ENCODE data around the gene BABAM2.
A peak's percentile ranks its signal among the peaks of the same experiment; 100 is the strongest.

The BABAM2 gene

DNA sequence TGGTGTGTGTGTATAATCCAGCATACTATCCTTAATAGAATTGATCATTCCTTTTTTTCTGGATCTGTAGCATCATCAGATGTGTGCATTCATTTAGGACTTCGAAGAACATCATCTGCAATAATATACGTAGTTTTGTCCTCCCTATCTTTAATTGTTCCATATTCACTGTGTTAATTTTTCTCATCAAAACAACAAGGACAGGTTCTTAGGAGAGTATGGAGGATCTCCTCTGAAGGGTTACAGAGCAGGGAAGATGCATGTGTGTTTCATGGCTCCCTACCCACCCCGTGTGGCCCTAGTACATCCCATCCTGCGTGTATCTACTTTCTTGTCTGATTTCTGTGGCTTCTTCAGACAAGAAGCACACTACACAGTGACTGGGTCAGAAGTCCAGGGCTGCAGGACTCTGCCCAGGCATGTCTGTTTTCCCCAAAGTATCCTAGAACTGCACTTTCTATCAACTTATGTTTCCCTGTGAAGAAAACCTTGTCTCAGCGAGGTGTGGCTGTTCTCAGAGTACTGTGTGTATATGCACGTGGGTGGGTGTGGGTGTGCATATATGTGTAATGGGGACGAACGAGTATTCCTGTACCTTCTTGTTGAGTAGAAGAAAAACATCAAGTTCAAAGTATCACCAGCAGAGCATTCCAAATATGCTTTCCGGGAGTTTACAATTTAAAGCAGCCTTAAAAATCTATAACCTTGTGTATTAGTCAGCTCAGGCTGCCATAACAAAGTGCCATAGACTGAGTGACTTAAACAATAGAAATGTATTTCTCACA lies 281.8 kb downstream of the BABAM2 start:
- DNase-seq: no peak

- DNase-seq: no peak
Observed at GRCh38 chr2:28173377-28173776, 282.8 kb downstream of the BABAM2 start.

DNA sequence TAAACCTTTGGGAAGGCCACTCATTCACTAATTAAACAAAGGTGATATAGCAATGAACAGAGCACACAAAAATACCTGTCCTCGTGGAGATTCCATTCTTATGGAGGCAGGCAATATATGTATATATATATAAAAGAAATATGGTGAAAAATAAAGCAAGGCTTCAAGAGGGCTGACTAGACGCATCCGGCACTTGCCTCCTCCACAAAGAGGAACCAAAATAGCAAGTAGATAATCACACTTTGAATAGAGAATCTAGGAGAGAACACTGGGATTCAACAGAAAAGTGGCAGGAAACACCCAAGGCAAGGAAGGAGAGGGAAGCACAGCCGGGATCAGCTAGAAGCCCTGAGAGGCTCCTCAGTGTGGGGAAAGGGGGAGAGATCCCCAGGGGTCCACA lies 283.7 kb downstream of the BABAM2 start:
- DNase-seq: no peak

GRCh38 chr2:28175028-28175427 lies 284.5 kb downstream of the BABAM2 start:
- no peak for DNase-seq

DNA sequence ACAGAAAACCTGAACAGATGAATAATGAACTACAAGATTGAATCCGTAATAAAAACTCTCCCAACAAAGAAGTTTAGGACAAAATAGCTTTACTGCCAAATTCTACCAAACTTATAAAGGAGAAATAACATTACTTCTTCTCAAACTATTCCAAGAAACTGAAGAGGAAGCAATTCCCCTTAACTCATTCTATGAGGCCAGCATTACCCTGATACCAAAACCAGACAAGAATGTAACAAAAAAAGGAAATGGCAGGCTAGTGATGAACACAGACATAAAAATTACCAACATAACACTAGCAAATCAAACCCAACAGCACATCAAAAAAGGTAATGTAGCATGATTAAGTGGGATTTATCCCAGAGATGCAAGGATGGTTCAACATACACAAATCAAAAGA lies 288.4 kb downstream of the BABAM2 start:
- no peak for DNase-seq

GRCh38 chr2:28181801-28182200 lies 291.3 kb downstream of the BABAM2 start:
- DNase-seq: no peak

GRCh38 chr2:28182348-28182747 lies 291.8 kb downstream of the BABAM2 start:
- no peak for DNase-seq

- DNase-seq: no peak
Observed at GRCh38 chr2:28185153-28185552, 294.6 kb downstream of the BABAM2 start.

DNA sequence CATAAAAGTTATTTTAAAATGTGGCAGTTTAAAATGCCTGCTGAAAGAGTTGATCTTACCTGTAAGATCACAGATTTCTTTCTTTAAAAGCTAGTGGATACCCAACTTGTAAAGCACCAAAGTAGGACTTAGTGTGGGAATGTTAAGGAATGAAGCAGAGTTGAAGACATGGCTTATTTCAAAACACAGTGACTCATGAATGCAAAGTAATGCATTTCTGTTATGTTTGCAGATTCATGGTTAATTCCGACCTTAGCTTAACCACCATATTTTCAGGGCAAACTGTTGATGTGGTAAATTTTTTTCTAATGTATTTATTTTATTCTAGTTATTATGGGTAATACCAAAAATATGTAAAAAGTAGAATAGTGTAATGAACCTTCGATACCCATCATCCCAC lies 295.4 kb downstream of the BABAM2 start:
- DNase-seq: no peak

DNA sequence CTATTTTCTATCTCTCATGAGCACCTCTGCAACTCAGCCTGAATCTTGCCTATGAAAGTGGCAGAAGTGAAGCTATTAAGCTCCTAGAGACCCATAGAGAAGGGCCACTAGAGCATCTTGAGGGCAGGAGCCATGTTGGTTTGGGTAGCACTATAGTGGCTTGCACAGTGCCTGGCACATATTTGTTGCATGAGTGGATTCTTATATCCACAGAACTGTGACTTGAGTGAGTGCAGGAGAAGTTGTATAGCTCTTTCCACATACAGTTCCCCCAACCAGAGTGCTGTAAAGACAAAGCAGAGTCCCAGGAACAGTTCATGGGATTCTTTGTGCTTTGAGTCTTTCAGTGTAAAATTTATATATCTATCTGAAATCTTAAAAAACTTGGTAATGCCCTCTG lies 296.7 kb downstream of the BABAM2 start:
- DNase-seq: no peak

GRCh38 chr2:28188436-28188835 lies 297.9 kb downstream of the BABAM2 start:
- no peak for DNase-seq

DNA sequence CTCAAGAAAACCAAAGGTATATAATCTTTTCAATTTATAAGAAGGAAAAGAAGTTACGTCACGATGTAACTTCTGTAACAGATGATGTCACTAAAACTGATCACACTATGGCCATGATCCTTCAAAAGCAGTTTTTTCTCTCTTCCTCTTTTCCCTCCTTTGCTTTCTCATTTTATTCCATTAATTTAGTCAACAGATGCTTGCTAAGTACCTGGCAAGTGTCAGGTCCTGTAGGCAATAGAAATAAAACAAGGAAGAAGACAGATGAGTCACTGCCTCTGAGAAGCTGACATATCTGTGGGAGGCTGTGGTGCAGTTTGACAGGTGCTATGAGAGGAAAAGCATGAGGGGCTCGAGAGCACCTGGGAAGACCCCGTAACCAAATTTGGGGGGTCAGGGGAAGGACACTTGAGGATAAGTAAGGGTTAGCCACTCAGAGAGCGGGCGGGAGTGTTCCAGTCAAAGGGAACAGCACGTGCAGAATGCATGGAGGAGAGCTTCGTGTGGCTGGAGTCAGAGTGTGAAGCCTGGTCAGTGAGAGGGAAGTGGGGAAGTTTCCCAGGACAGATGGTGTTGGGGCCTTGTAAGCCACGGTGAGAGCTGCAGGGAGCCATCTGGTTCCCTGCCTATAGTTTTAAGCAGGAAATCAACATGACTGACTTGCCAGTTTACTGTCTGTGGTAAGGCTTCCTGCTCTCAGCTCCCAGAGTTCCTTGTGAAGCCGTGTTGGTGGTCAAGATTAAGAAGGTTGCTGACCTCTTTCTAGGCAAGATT lies 303.3 kb downstream of the BABAM2 start:
- peak; percentile 13 for DNase-seq

DNA sequence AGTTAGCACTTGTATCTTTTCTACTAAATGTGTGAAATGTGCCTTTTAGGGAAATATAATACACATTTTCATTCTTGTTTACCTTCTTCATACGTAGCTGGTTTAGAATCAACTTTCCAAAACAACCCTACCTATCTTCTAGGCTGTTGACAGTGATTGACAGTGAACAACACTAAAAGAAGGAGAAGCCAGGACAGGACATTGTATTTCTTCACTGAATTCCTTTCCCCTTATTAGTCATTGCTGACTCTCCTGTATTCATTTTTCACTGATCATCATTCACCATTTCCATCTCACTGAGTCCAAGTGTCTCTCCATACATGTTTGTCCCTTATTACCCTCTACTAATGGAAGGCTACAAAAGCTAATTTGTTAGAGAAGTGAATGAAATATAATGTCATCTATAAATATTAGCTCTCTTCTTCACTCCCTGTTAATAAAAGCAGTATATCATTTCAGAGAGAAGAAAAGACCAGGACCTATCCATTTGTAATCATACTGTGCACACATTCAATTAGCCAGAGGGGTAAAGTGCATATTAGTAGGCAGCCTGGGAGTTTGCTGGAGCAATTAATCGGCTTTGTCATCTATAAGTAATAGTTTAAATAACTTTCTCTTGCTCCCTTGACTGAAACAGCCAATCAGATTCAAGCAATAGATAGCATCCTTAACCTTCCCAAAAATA lies 309.6 kb downstream of the BABAM2 start:
- no peak for DNase-seq

DNA sequence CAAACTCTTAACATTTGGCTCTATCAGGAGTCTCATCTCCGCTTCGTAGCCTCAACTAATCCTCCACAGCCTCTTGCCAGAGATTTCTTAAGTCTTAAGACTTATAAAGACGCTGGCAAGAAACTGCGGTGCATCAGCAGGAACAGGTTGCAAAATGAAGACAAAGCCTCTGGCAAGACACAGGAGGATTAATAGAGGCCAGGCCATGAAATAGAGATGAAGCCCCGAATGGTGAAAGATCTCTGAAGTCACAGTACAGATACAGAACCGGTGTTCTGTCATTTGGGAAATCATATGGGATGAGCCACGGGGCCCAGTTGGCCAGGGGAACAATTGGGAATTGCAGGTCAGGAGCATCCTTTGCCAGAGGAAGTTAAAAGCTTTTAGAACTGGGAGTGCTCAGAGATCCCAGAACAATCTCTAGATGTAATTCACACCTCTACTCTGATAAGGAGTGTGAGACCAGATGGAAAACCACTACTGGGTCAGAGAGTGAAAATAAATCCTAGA lies 311.2 kb downstream of the BABAM2 start:
- DNase-seq: no peak

- no peak for DNase-seq
Observed at GRCh38 chr2:28202719-28203118, 312.2 kb downstream of the BABAM2 start.

DNA sequence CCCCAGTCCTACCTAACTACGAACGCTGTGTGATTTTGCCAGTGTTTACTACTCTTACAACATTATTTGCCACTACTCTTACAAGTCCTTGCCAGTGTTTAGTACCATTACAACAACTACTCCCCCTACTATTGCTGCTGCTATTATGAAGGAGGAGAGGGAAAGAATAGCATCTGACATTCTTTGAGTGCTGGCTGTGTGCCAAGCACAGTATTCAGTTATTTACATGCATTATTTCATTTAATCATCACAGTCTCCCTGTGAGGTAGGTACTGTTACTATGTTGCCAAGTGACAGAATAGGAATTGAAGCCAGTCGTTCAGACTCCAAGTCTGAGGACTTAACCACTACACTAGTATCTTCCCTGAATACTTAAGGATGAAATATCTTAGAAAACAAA lies 316.2 kb downstream of the BABAM2 start:
- DNase-seq: no peak

DNA sequence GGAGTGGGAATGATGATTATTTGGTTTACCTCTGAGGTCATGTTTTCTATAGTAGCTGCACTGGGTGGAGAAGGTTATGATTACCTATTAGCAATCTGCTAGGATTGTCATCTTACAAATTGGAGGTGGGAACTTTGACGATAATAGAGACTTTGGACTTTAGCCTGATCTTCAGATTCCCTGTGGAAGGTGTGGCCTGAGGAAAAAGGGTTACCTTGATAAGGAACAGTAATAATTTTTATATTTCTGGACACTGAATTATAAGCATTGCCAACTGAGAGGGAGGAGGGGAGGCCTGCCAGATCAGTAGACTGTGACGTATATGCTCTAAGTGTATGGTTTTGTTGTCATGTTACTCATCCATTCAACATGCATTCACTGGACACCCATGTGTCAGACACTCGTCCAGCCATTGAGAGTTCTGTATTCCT lies 318.7 kb downstream of the BABAM2 start:
- peak; percentile 1 for DNase-seq

DNA sequence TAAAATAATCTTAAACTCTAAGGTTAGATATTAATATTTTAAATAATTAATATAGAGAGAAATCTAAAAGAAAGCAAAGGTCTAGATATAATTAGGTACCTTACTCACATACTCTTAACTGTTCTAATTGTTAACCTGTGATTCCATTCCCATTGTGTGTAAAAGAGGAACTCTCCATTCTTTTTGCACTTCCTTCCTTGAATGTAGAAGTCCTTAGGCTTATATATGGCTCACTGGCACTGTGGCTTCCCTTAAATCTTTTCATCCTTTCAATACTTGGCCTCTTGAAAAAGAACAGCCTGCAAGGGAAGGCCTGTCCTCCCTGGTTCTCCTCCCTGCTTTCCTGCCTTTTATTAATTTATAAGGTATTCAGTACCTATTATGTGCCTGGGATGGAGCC lies 319.3 kb downstream of the BABAM2 start:
- DNase-seq: no peak

- DNase-seq: no peak
Observed at GRCh38 chr2:28210535-28210934, 320.0 kb downstream of the BABAM2 start.

GRCh38 chr2:28216331-28216730 lies 325.8 kb downstream of the BABAM2 start:
- DNase-seq: peak; percentile 7

DNA sequence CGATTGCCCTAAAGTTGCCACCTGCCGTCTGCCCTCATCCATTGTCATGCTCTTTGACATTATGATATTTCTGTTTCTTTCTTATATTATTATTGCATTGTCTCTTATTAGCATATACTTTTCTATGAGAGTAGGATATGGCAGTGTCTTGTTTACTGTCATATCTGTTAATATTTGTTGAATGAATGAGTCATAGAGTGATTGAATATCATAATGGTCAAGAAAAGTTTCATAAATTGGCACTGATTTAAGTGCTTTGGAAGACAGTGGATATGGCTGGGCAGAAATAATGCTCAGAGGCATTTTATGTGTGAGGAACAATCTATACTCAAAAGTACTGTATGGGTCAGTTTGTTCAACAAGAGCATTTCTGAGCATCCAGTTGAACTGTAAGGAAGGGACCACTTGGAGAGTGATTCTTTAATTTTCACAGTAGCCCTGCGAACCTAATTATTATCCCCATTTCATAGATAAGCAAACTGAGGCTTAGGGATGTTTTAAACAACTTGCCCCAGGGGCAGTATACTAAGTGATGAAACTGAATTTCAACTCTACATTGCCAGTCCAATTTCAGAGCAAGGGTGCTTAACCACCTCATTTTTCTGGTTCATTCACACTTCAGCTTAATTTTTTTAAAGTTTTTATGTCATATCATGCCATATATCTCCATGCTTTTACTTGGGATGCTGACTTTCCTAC lies 326.7 kb downstream of the BABAM2 start:
- peak; percentile 49 for DNase-seq

- DNase-seq: no peak
Observed at GRCh38 chr2:28219138-28219537, 328.6 kb downstream of the BABAM2 start.

Data from DMS53 (cell line).